NCI-H2227 (cell line): ENCODE data around the gene TENT5C.

Experiments
- DNase-seq: peaks from one replicate; lab custom pipeline; 2025; ENCODE audit not compliant: unreplicated experiment; lab: John Stamatoyannopoulos, UW

TENT5C gene

GRCh38 chr1:117673405-117673804 is 67.6 kb downstream of the TENT5C start:
- DNase-seq = no peak

DNA sequence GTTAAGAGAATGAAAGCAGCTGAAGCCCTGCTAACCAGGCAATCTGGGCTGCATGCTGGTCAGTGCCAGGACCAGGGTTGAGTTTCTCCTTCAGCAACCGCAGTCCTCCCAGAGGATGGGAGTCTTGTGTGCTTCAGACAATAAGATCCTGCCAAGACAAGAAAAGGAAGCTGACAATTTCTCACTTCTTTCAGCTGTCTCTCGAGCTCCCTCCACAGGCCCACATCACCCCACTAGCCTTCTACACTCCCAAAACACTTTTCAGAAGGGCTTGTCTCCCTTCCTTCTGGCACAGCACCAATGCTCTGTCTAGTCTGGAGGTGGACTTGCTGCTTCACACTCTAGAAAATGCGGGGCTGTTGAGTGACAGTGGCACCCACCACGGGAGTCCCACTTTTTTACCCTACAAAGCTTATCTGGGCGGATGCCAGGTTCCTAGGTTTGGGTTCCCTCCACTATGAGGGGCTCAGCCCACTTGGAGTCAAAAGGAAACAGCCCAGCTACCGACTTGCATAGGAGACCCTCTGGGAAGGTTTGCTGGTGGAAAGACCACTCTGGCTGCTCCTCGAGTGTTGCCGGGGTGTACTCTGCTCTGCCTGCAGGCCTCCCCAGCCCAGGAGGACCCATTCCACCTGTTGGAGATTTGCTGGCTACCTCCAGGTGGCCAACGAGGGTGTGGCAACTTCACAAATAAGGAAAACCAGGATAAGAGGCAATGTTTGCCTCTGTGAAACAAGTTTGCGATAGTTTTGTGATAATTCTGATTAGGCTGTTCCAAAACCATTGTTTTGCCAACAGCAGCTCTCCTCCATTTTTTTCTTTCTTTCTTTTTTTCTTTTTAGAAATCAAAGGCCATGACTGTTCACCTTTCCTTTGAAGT is 68.9 kb downstream of the TENT5C start:
- no peak for DNase-seq

- DNase-seq = no peak
These were observed 70.1 kb downstream of the TENT5C start for GRCh38 chr1:117675907-117676430.

GRCh38 chr1:117676615-117677130 is 70.8 kb downstream of the TENT5C start:
- DNase-seq = no peak
